Progenitor cell of endocrine pancreas (in vitro differentiated cells): ENCODE results near the gene TPX2. TPM values are rescaled to one million over a fixed set of nuclear protein-coding genes. Genes with fewer than 3 reads are reported as not detected.

ENCODE experiments used
- total RNA-seq: library from RNA; stranded (reverse); gene quantifications from 2 replicates; pipeline ENCODE4 v1.2.1, GENCODE V29; 2021

TPX2 gene
- total RNA-seq, 1 donor from 2014 or later = 77.0 TPM

Other genes with a start within 250 kb of the TPX2 start
- gene HM13, start 224.8 kb upstream of the TPX2 start, total RNA-seq = 211 and 217 TPM in 2 replicates
- gene ID1, start 134.0 kb upstream of the TPX2 start, total RNA-seq = 322 and 326 TPM in 2 replicates
- not detected in 2 replicates for gene COX4I2, start 101.4 kb upstream of the TPX2 start, total RNA-seq
- gene BCL2L1, start 16.4 kb upstream of the TPX2 start, total RNA-seq = 130 and 136 TPM in 2 replicates
- gene MYLK2, start 80.1 kb downstream of the TPX2 start, total RNA-seq = 0.38 and 0.42 TPM in 2 replicates
- gene FOXS1, start 106.3 kb downstream of the TPX2 start, total RNA-seq = not detected in 2 replicates
- gene DUSP15, start 131.2 kb downstream of the TPX2 start, total RNA-seq = 13.2 and 14.9 TPM in 2 replicates
- 2.4 TPM in 2 replicates for gene TTLL9, start 131.3 kb downstream of the TPX2 start, total RNA-seq
- 23.6 and 23.8 TPM in 2 replicates for gene PDRG1, start 212.8 kb downstream of the TPX2 start, total RNA-seq
- 2.4 and 2.7 TPM in 2 replicates for gene XKR7, start 228.9 kb downstream of the TPX2 start, total RNA-seq